ENCODE data around the gene SCN8A.

The SCN8A gene

GRCh38 chr12:51846911-51847642, 256.0 kb downstream of the SCN8A start:
- FAIRE-seq: no peak
- DNase-seq (ENCODE audit: insufficient read length, low spot score): no peak

GRCh38 chr12:51847643-51848325, 256.8 kb downstream of the SCN8A start:
- FAIRE-seq (no peak), DNase-seq (ENCODE audit: insufficient read length, low spot score) (no peak)

- DNase-seq (ENCODE audit: insufficient read length, low spot score): no peak
- no peak for FAIRE-seq
Measured at GRCh38 chr12:51848326-51848727, 257.3 kb downstream of the SCN8A start, which contains the start of gene FIGNL2. FIGNL2 (minus strand) TSS chr12:51848718; CDS start chr12:51822413, 26,305 bp downstream.

- DNase-seq (ENCODE audit: insufficient read length, low spot score): no peak
- no peak for FAIRE-seq
Measured at GRCh38 chr12:51848841-51849735, 258.1 kb downstream of the SCN8A start.

GRCh38 chr12:51850081-51850964, 259.3 kb downstream of the SCN8A start:
- DNase-seq (ENCODE audit: insufficient read length, low spot score) (no peak), FAIRE-seq (no peak)

- FAIRE-seq (no peak), DNase-seq (ENCODE audit: insufficient read length, low spot score) (no peak)
Measured at GRCh38 chr12:51850965-51851299, 259.9 kb downstream of the SCN8A start.

- DNase-seq (ENCODE audit: insufficient read length, low spot score) (no peak), FAIRE-seq (no peak)
Measured at GRCh38 chr12:51851413-51852124, 260.5 kb downstream of the SCN8A start.

- no peak for DNase-seq (ENCODE audit: insufficient read length, low spot score)
- FAIRE-seq: no peak
Measured at GRCh38 chr12:51852404-51853137, 261.5 kb downstream of the SCN8A start.

GRCh38 chr12:51855586-51856428, 264.8 kb downstream of the SCN8A start:
- no peak for DNase-seq (ENCODE audit: insufficient read length, low spot score)

GRCh38 chr12:51860986-51861385, 270.0 kb downstream of the SCN8A start:
- FAIRE-seq (no peak), DNase-seq (ENCODE audit: insufficient read length, low spot score) (no peak)

More at GRCh38 chr12:51855586-51856428, 264.8 kb downstream of the SCN8A start:
- FAIRE-seq: no peak
